Epithelial cell of proximal tubule (primary cell): ENCODE results near the gene CKAP2L. TPM values are rescaled to one million over a fixed set of nuclear protein-coding genes. Genes with fewer than 3 reads are reported as not detected.
"Not testable (repeated sequence)": the region's sequence is repeated elsewhere in the genome, so short reads cannot be mapped to it uniquely, and the experiment has no call there.

Experiments used
- DNase-seq: peaks from one replicate; pipeline ENCODE4 v3.0.0-alpha.2; 2011; ENCODE audit warnings: low read depth
- H3K4me3 ChIP-seq: 2 replicates; pipeline ENCODE4 v1.5.1; 2011; ENCODE audit warnings: low read depth, mild to moderate bottlenecking, low read length
- total RNA-seq: library from RNA; depleted of rRNA; stranded (reverse); fragments of >200 nt; gene quantifications from 2 replicates; pipeline ENCODE4 v1.2.3, GENCODE V29; 2015
- TF ChIP-seq, protein P1 (sequence below): conservative IDR thresholded peaks from 2 replicates; pipeline ENCODE4 v1.5.1; 2012; ENCODE audit warnings: low read depth, mild to moderate bottlenecking, low read length

The CKAP2L gene
- total RNA-seq, 1 donor from 2014 or later = 23.4 TPM

DNA sequence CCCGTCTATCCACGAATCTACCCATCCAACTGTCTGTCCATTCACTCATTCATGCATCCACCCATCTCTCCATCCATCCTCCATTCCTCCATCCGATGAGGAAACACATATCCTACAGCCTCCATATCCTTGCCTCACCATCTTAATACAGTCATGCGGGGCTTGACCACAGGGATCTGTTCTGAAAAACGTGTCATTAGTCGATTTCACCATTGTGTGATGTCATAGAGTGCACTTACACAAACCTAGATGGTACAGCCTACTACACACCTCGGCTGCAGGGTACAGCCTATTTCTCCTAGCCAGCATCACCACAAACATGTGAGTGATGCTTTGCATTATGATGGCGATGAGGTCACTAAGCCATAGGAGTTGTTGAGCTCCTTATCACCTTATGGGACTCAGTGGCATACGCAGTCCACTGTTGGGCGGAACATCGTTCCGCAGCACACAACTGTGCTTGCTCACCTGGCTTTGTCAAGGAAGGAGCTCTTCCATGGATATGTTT lies 45.5 kb downstream of the CKAP2L start:
- no peak for DNase-seq
- TF ChIP-seq, protein P1, sequence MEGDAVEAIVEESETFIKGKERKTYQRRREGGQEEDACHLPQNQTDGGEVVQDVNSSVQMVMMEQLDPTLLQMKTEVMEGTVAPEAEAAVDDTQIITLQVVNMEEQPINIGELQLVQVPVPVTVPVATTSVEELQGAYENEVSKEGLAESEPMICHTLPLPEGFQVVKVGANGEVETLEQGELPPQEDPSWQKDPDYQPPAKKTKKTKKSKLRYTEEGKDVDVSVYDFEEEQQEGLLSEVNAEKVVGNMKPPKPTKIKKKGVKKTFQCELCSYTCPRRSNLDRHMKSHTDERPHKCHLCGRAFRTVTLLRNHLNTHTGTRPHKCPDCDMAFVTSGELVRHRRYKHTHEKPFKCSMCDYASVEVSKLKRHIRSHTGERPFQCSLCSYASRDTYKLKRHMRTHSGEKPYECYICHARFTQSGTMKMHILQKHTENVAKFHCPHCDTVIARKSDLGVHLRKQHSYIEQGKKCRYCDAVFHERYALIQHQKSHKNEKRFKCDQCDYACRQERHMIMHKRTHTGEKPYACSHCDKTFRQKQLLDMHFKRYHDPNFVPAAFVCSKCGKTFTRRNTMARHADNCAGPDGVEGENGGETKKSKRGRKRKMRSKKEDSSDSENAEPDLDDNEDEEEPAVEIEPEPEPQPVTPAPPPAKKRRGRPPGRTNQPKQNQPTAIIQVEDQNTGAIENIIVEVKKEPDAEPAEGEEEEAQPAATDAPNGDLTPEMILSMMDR = no peak
- no peak overlapping the region for H3K4me3 ChIP-seq

DNA sequence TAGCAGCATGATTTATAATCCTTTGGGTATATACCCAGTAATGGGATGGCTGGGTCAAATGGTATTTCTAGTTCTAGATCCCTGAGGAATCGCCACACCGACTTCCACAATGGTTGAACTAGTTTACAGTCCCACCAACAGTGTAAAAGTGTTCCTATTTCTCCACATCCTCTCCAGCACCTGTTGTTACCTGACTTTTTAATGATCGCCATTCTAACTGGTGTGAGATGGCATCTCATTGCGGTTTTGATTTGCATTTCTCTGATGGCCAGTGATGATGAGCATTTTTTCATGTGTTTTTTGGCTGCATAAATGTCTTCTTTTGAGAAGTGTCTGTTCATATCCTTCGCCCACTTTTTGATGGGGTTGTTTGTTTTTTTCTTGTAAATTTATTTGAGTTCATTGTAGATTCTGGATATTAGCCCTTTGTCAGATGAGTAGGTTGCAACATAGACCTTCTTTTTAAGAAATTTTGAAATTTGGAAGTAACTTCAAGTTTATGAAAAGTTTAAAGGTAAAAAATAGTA lies 47.5 kb downstream of the CKAP2L start:
- DNase-seq, H3K4me3 ChIP-seq: not testable (repeated sequence)

- not testable (repeated sequence) for H3K4me3 ChIP-seq, DNase-seq
Measured at GRCh38 chr2:112716094-112716493, 48.3 kb downstream of the CKAP2L start.

DNA sequence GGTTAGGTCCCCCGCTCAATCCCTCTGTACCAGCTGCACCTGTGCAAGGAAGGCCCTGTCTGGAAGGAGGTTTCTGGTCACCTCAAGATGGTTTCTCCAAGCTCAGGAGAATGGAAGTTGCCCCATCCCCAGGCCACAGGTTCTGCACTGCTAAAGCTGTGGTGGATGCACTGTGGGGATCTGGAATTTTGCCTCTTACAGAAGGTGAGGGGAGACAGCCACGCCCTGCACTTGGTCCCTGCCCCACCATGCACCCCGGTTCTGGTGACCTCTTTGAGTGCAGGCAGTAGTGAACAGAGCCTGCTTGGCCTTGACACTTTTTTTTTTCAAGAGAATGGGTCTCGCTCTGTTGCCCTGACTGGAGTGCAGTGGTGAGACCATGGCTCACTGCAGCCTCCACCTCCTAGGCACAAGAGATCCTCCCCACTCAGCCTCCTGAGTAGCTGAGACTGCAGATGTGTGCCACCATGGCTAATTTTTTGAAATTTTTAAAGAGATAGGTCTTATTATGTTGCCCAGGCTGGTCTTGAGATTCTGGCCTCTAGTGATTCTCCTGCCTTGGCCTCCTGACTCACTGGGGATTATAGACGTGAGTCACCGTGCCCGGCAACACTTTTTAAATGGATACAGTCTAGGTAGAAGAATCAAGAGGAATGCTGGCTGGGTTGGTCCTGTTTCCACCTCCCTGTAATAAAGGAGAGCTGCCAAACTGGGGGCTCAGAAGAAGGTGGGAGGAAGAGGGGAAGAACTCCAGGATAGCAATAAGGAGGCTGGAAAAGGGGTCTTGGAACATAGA lies 49.4 kb downstream of the CKAP2L start:
- DNase-seq = no peak
- TF ChIP-seq, protein P1 = no peak

GRCh38 chr2:112714331-112714730 lies 50.1 kb downstream of the CKAP2L start:
- TF ChIP-seq, protein P1 = no peak
- no peak overlapping the region for H3K4me3 ChIP-seq
- DNase-seq = no peak

More for the DNA sequence above, 49.4 kb downstream of the CKAP2L start:
- H3K4me3 ChIP-seq = no peak overlapping the region

GRCh38 chr2:112713926-112714325 lies 50.5 kb downstream of the CKAP2L start:
- TF ChIP-seq, protein P1 = no peak
- H3K4me3 ChIP-seq = no peak overlapping the region
- DNase-seq = no peak

DNA sequence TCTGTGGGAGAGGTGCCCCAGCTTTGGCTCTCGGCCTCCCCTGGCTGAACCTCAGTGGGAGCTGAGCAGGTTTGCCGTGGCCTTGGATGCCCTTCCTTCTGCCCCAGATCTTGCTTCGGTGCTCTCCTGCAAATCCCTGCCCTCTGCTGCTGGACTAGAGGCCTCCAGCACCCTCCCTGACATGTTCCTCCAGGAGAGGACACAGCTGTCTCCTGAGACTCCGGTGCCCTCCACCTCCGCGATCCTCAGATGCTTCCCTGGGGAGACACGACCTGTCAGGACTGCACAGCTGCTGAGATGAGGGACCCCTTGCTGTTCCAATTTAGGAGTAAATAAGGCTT lies 50.9 kb downstream of the CKAP2L start:
- no peak overlapping the region for H3K4me3 ChIP-seq
- TF ChIP-seq, protein P1 = no peak
- DNase-seq = no peak
